HEK293 (cell line): ENCODE measurements around the gene CLVS2.

Source experiments
- ZNF146 ChIP-seq: fragments of 450-650 bp; formaldehyde crosslinking; IDR thresholded peaks from 2 replicates; pipeline ENCODE4 v1.5.1; 2016; ENCODE audit warnings: missing biosample characterization, missing genetic modification characterization
- ZNF510 ChIP-seq: fragments of 450-650 bp; formaldehyde crosslinking; IDR thresholded peaks from 2 replicates; pipeline ENCODE4 v1.5.1; 2018; ENCODE audit warnings: mild to moderate bottlenecking, missing genetic modification characterization, missing biosample characterization; ENCODE audit not compliant: insufficient replicate concordance
- TF ChIP-seq, protein P1 (sequence below): fragments of 450-650 bp; formaldehyde crosslinking; optimal IDR thresholded peaks from 2 replicates; pipeline ENCODE3; 2016; ENCODE audit warnings: missing biosample characterization, mild to moderate bottlenecking, missing genetic modification characterization

DNA sequence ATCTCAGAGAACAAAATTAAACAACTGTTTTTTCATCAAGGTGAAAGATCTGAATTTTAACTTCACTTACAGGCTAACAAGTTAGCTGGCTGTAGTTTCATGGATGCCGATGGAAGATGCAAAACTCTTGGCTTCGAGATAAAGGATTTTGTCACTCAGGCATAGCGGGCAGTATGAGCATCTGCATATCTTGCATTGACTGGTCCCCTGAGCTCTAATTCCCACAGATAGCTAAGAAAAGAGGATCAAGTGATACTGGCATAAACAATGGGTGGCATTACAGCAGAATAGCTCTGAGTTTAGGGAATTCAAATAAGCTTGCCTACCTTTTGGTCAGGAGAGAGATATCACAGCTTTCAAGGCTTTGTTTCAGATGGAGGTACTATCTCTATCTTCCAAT lies 1.8 kb upstream of the CLVS2 start:
- TF ChIP-seq, protein P1, sequence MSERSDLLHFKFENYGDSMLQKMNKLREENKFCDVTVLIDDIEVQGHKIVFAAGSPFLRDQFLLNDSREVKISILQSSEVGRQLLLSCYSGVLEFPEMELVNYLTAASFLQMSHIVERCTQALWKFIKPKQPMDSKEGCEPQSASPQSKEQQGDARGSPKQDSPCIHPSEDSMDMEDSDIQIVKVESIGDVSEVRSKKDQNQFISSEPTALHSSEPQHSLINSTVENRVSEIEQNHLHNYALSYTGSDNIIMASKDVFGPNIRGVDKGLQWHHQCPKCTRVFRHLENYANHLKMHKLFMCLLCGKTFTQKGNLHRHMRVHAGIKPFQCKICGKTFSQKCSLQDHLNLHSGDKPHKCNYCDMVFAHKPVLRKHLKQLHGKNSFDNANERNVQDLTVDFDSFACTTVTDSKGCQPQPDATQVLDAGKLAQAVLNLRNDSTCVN, result no peak
- TF ChIP-seq ZNF510 (tag by site-specific recombination) (no peak), ZNF146 (tag by site-specific recombination) (no peak)
